Measurements from ENCODE around the gene TGM4.

Gene TGM4

GRCh38 chr3:44954962-44955361 lies 80.6 kb downstream of the TGM4 start:
- DNase-seq (ENCODE audit: low read depth), result no peak

DNA sequence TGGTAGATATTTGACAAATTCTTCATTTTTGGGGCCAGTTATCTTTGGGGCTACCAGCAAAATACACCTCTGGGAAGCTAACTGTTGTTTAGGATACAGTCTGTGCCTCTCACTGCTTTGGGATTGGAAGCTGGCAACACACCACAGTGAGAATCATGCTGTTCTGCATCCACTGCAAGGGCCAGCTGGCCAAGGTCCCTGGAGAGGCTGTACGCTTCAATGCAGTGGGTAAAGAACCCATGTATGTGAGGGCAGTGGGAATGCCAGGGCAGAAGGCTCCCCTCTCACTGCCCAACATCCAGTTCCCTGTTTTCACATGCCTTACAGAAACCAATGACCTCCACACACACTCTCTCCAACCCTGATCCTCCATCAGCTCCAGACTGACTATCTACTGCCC lies 81.5 kb downstream of the TGM4 start:
- no peak for DNase-seq (ENCODE audit: low read depth)

DNA sequence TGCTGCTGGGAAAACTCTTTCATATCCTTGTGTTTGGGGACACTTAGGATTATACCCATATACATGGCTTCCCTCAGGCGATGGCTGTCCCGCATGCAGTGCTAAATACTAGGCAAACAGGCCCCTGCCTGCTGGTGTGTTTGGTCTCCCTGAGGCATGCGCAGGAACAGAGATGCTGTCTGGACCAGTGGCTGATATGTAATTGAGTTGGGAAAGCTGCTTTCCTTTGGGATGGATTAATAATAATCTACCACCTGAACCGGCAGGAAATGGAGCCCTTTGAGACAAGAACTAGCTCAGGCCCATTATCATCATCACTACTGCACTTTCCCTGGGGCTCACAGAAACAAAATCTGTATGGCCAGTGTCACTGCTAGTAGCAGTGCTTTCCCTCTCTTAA lies 83.6 kb downstream of the TGM4 start:
- no peak for DNase-seq (ENCODE audit: low read depth)

GRCh38 chr3:44958386-44958785 lies 84.0 kb downstream of the TGM4 start:
- DNase-seq (ENCODE audit: low read depth), result no peak

- DNase-seq (ENCODE audit: low read depth), result no peak
Measured at GRCh38 chr3:44960387-44961026, 86.1 kb downstream of the TGM4 start.

DNA sequence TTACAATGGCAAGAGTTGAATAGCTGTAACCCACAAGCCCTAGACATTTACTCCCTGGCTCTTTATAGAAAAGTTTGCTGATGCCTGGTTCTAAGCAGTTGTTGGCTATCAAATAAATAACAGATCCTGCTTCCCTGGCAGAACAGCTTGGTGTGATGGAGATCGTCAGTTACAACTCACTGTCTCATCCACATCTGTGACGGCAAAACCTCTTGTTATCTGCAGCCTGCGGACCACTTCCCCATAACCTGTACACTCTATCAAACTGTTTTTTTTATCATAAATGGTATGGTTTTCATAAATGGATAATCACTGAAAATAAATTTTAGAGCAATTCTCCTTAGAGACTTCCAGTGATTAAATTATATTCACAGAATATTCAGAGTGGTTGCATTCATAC lies 87.5 kb downstream of the TGM4 start:
- DNase-seq (ENCODE audit: low read depth), result no peak

GRCh38 chr3:44962621-44963393 lies 88.4 kb downstream of the TGM4 start:
- no peak for DNase-seq (ENCODE audit: low read depth)

- no peak for DNase-seq (ENCODE audit: low read depth)
Measured at GRCh38 chr3:44963571-44964325, 89.3 kb downstream of the TGM4 start.

All from T-helper 22 cell (primary cell).